Neuronal stem cell (in vitro differentiated cells): ENCODE data around the gene WWOX.

Source experiments
- DNase-seq: peaks from one replicate; pipeline ENCODE4 v3.0.0-alpha.2; 2013; ENCODE audit warnings: low spot score
- H2AFZ ChIP-seq: one replicate; pipeline ENCODE4 v1.6.1; 2013; ENCODE audit warnings: mild to moderate bottlenecking, low read length, inconsistent platforms
- H2AK5ac ChIP-seq: 2 replicates; pipeline ENCODE4 v1.6.1; 2013; ENCODE audit warnings: low read depth, mild to moderate bottlenecking, inconsistent platforms, low read length, moderate library complexity, mixed read lengths
- H2BK120ac ChIP-seq: 2 replicates; pipeline ENCODE4 v1.6.1; 2013; ENCODE audit warnings: low read depth, mild to moderate bottlenecking, inconsistent platforms, low read length, moderate library complexity, mixed read lengths
- H2BK12ac ChIP-seq: one replicate; pipeline ENCODE4 v1.6.1; 2013; ENCODE audit warnings: low read length, inconsistent platforms
- H2BK15ac ChIP-seq: 2 replicates; pipeline ENCODE4 v1.6.1; 2013; ENCODE audit warnings: mild to moderate bottlenecking, low read length, inconsistent platforms, mixed read lengths
- H2BK5ac ChIP-seq: one replicate; pipeline ENCODE4 v1.6.1; 2013; ENCODE audit warnings: inconsistent platforms, mild to moderate bottlenecking, low read length, moderate library complexity
- H3K14ac ChIP-seq: one replicate; pipeline ENCODE4 v1.6.1; 2013; ENCODE audit warnings: low read length, inconsistent platforms
- H3K18ac ChIP-seq: 2 replicates; pipeline ENCODE4 v1.6.1; 2013; ENCODE audit warnings: low read length, inconsistent platforms
- H3K23ac ChIP-seq: 2 replicates; pipeline ENCODE4 v1.6.1; 2013; ENCODE audit warnings: low read depth, mild to moderate bottlenecking, mixed read lengths, low read length, inconsistent platforms; ENCODE audit not compliant: poor library complexity
- H3K27ac ChIP-seq: replicated peaks from 3 replicates; pipeline ENCODE4 v1.5.1; 2013; ENCODE audit warnings: low read length, inconsistent platforms
- H3K27me3 ChIP-seq, 3 experiments: 2 replicates each; pipeline ENCODE4 v1.6.1; 2013; ENCODE audit warnings: low read length in 3 of 3, mild to moderate bottlenecking in 2 of 3, inconsistent platforms in 1 of 3, low read depth in 1 of 3, mixed read lengths in 1 of 3, moderate library complexity in 1 of 3; ENCODE audit not compliant: control insufficient read depth in 3 of 3, insufficient read depth in 3 of 3
- H3K36me3 ChIP-seq, 2 donors: replicated peaks in 1 of 2; 2 replicates each; pipeline ENCODE4 v1.6.1; 2013; ENCODE audit warnings: low read length in 2 of 2; ENCODE audit not compliant: control insufficient read depth in 2 of 2, insufficient read depth in 2 of 2
- H3K4ac ChIP-seq: 2 replicates; pipeline ENCODE4 v1.6.1; 2013; ENCODE audit warnings: inconsistent platforms, mild to moderate bottlenecking, low read length, moderate library complexity
- H3K4me1 ChIP-seq, 2 donors: 1 replicate in 1 of 2; 2 replicates in 1 of 2; pipeline ENCODE4 v1.6.1; 2013; ENCODE audit warnings: low read length in 2 of 2, low read depth in 1 of 2; ENCODE audit not compliant: control insufficient read depth in 2 of 2, insufficient read depth in 1 of 2
- H3K4me2 ChIP-seq: one replicate; pipeline ENCODE4 v1.6.1; 2013; ENCODE audit warnings: mild to moderate bottlenecking, low read length, inconsistent platforms; ENCODE audit not compliant: insufficient read depth, poor library complexity, severe bottlenecking
- H3K4me3 ChIP-seq, 2 donors: 2 replicates each; pipeline ENCODE4 v1.5.1; 2013; ENCODE audit warnings: low read length in 2 of 2, mild to moderate bottlenecking in 2 of 2, inconsistent platforms in 1 of 2, moderate library complexity in 1 of 2
- H3K79me1 ChIP-seq: one replicate; pipeline ENCODE4 v1.6.1; 2013; ENCODE audit warnings: low read depth, mild to moderate bottlenecking, inconsistent platforms, low read length, moderate library complexity
- H3K9ac ChIP-seq: one replicate; pipeline ENCODE4 v1.6.1; 2013; ENCODE audit warnings: mild to moderate bottlenecking, low read depth, low read length, inconsistent platforms; ENCODE audit not compliant: poor library complexity
- H3K9me3 ChIP-seq, 2 donors: replicated peaks in 1 of 2; 2 replicates each; pipeline versions ENCODE3 to v1.6.1; 2013; ENCODE audit warnings: low read length in 2 of 2, mild to moderate bottlenecking in 2 of 2, inconsistent platforms in 1 of 2, low read depth in 1 of 2, mixed read lengths in 1 of 2, moderate library complexity in 1 of 2; ENCODE audit not compliant: control insufficient read depth in 2 of 2, insufficient read depth in 1 of 2
- H4K8ac ChIP-seq: one replicate; pipeline ENCODE4 v1.6.1; 2013; ENCODE audit warnings: low read depth, mild to moderate bottlenecking, inconsistent platforms, low read length, moderate library complexity
- H4K91ac ChIP-seq: one replicate; pipeline ENCODE4 v1.6.1; 2013; ENCODE audit warnings: low read length, low read depth, mild to moderate bottlenecking, inconsistent platforms; ENCODE audit not compliant: poor library complexity
- WGBS, 2 donors: extraction: QIAGEN DNeasy Blood & Tissue Kit; methylation state at CpG; one replicate each; pipeline ENCODE4 v1.1.7; 2013; ENCODE audit warnings: missing lambda C conversion rate in 2 of 2, mixed read lengths in 1 of 2; ENCODE audit not compliant: insufficient read length in 2 of 2, insufficient replicate concordance in 1 of 2; ENCODE audit errors: extremely low coverage in 2 of 2; 5-methylcytosine and 5-hydroxymethylcytosine counted together

WWOX gene

GRCh38 chr16:78348068-78348467 is 248.6 kb downstream of the WWOX start:
- H2BK12ac ChIP-seq: no peak overlapping the region
- no CpG with 5 or more reads among the region's 3 CpGs for WGBS, 2 donors
- DNase-seq: no peak
- H3K14ac ChIP-seq: no peak overlapping the region
- H3K23ac ChIP-seq: no peak overlapping the region
- H3K4me1 ChIP-seq: no peaks in the 10 kb centered on the region
- H3K4me2 ChIP-seq: no peak overlapping the region
- H3K27me3 ChIP-seq: no peaks in the 10 kb centered on the region
- no peaks in the 10 kb centered on the region for H3K36me3 ChIP-seq
- H3K9me3 ChIP-seq: peaks cover 0 to under 1% of the 10 kb centered on the region in 2 donors
- no peak overlapping the region for H3K9ac ChIP-seq
- no peak overlapping the region for H3K18ac ChIP-seq
- H4K91ac ChIP-seq: no peak overlapping the region
- H2AFZ ChIP-seq: no peak overlapping the region
- H3K79me1 ChIP-seq: no peaks in the 10 kb centered on the region
- H3K4me3 ChIP-seq: no peak overlapping the region
- H2BK120ac ChIP-seq: no peak overlapping the region
- no peak overlapping the region for H2AK5ac ChIP-seq
- no peak overlapping the region for H2BK5ac ChIP-seq
- no peak overlapping the region for H3K4ac ChIP-seq
- no peak overlapping the region for H2BK15ac ChIP-seq
- H3K27ac ChIP-seq: no peak overlapping the region
- no peak overlapping the region for H4K8ac ChIP-seq

DNA sequence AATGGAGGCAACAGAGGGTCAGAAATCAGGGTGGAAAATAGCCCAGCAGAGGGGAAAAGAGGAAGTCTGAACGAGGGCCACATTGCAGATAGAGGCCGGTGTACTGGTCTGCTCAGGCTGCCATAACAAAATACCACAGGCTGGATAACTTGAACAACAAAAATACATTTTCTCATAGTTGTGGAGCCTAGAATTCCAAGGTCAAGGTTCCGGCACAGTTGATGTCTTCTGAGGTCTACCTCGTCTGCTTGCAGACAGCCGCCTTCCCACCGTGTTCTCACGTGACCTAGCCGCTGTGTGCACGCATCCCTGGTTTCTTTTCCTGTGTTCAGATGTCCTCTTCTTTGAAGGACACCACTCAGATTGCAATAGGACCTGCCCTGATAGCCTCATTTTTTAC is 249.4 kb downstream of the WWOX start:
- no peak overlapping the region for H2BK15ac ChIP-seq
- no peaks in the 10 kb centered on the region for H3K4me1 ChIP-seq
- no CpG with 5 or more reads among the region's 9 CpGs for WGBS, 2 donors
- H3K79me1 ChIP-seq: no peaks in the 10 kb centered on the region
- H2AFZ ChIP-seq: no peak overlapping the region
- no peak overlapping the region for H2BK5ac ChIP-seq
- H4K91ac ChIP-seq: no peak overlapping the region
- no peak overlapping the region for H2AK5ac ChIP-seq
- H3K9ac ChIP-seq: no peak overlapping the region
- H2BK12ac ChIP-seq: no peak overlapping the region
- H3K27ac ChIP-seq: no peak overlapping the region
- H3K4me3 ChIP-seq: no peak overlapping the region
- no peak overlapping the region for H3K4me2 ChIP-seq
- H2BK120ac ChIP-seq: no peak overlapping the region
- no peak overlapping the region for H3K14ac ChIP-seq
- H3K36me3 ChIP-seq: no peaks in the 10 kb centered on the region
- peak overlapping the region; percentile 43 for H4K8ac ChIP-seq
- no peaks in the 10 kb centered on the region for H3K9me3 ChIP-seq
- no peak overlapping the region for H3K23ac ChIP-seq
- no peak overlapping the region for H3K18ac ChIP-seq
- H3K27me3 ChIP-seq: no peaks in the 10 kb centered on the region
- no peak for DNase-seq
- no peak overlapping the region for H3K4ac ChIP-seq

GRCh38 chr16:78352184-78352583 is 252.7 kb downstream of the WWOX start:
- Histone ChIP-seq H3K23ac (no peak overlapping the region), H2AK5ac (no peak overlapping the region), H3K9ac (no peak overlapping the region), H3K36me3 (no peaks in the 10 kb centered on the region), H3K14ac (no peak overlapping the region), H2BK12ac (no peak overlapping the region), H3K27ac (no peak overlapping the region), H2BK120ac (no peak overlapping the region), H3K4me2 (no peak overlapping the region), H3K4ac (no peak overlapping the region), H3K9me3 (no peaks in the 10 kb centered on the region), H3K4me1 (no peaks in the 10 kb centered on the region), H4K8ac (no peak overlapping the region), H2BK5ac (no peak overlapping the region), H2BK15ac (no peak overlapping the region), H3K27me3 (no peaks in the 10 kb centered on the region), H2AFZ (no peak overlapping the region), H3K4me3 (no peak overlapping the region), H3K18ac (no peak overlapping the region), H3K79me1 (no peaks in the 10 kb centered on the region), H4K91ac (no peak overlapping the region)
- DNase-seq: no peak
- no CpG with 5 or more reads among the region's 1 CpG for WGBS, 2 donors

GRCh38 chr16:78353640-78354275 is 254.3 kb downstream of the WWOX start:
- Histone ChIP-seq H2BK120ac (no peak overlapping the region), H3K4me3 (peak overlapping the region in 1 of 2 donors; percentile 54), H3K79me1 (no peaks in the 10 kb centered on the region), H3K4me1 (no peaks in the 10 kb centered on the region), H3K27me3 (no peaks in the 10 kb centered on the region), H3K27ac (no peak overlapping the region), H3K18ac (no peak overlapping the region), H4K91ac (no peak overlapping the region), H3K4ac (no peak overlapping the region), H2AK5ac (no peak overlapping the region), H3K9ac (no peak overlapping the region), H3K36me3 (no peaks in the 10 kb centered on the region), H2BK15ac (no peak overlapping the region), H3K14ac (no peak overlapping the region), H3K4me2 (no peak overlapping the region), H3K23ac (no peak overlapping the region), H2BK5ac (no peak overlapping the region), H2AFZ (no peak overlapping the region), H4K8ac (no peak overlapping the region), H2BK12ac (no peak overlapping the region), H3K9me3 (no peaks in the 10 kb centered on the region)
- WGBS, 2 donors: no CpG with 5 or more reads among the region's 9 CpGs
- no peak for DNase-seq
